ENCODE data around the gene PLD2. TPM values are rescaled to one million over a fixed set of nuclear protein-coding genes. Genes with fewer than 3 reads are reported as not detected.
"Not testable (repeated sequence)": the region's sequence is repeated elsewhere in the genome, so short reads cannot be mapped to it uniquely, and the experiment has no call there.

The PLD2 gene
- total RNA-seq, 2 donors from 2014 or later: 25.7 to 41.5 TPM

GRCh38 chr17:4856937-4857314, 50.0 kb downstream of the PLD2 start:
- H3K4me3 ChIP-seq: no peak overlapping the region
- no peak overlapping the region for H3K27ac ChIP-seq
- H3K27me3 ChIP-seq: no peaks in the 10 kb centered on the region
- WGBS, 2 donors: 93% methylated on average over 6 of the region's 7 CpGs; no CpG with 5 or more reads in 1 of the 2 donors
- peaks cover 16% of the 10 kb centered on the region for H3K4me1 ChIP-seq
- TF ChIP-seq POLR2A (IDR thresholded peaks at IDR 0.05) (no peak), CTCF (IDR thresholded peaks at IDR 0.05) (no peak)
- peaks cover 0 to 4% of the 10 kb centered on the region in 2 donors for H3K36me3 ChIP-seq (replicated peaks in 1 of 2; ENCODE audit: insufficient read depth in 1 of 2, low read depth in 2 of 2)
- no peak for ATAC-seq
- intact Hi-C loops (cut with DNase I): no loop called here
- DNase-seq: no peak
- no peaks in the 10 kb centered on the region for H3K9me3 ChIP-seq

GRCh38 chr17:4857347-4857746, 50.4 kb downstream of the PLD2 start:
- H3K4me3 ChIP-seq; H3K27me3 ChIP-seq; intact Hi-C loops (cut with DNase I); DNase-seq; H3K36me3 ChIP-seq (replicated peaks in 1 of 2; ENCODE audit: insufficient read depth in 1 of 2, low read depth in 2 of 2); ATAC-seq; H3K9me3 ChIP-seq: not testable (repeated sequence)
- WGBS, 2 donors: 85 to 92% methylated on average over 4 to 7 of the region's 7 CpGs
- Histone ChIP-seq H3K4me1 (peaks cover 12% of the 10 kb centered on the region), H3K27ac (peak overlapping the region in 2 of 4 donors; percentile 57 to 71)

- Histone ChIP-seq H3K9me3 (no peaks in the 10 kb centered on the region), H3K27me3 (no peaks in the 10 kb centered on the region), H3K4me1 (peaks cover 10% of the 10 kb centered on the region), H3K27ac (peak overlapping the region; percentile 48 to 72 (median 60)), H3K36me3 (replicated peaks in 1 of 2; ENCODE audit: insufficient read depth in 1 of 2, low read depth in 2 of 2) (peaks cover 0 to 4% of the 10 kb centered on the region in 2 donors), H3K4me3 (no peak overlapping the region)
- intact Hi-C loops (cut with DNase I): no loop called here
- peak in 2 of 4 donors; percentile 14 to 16 for DNase-seq
- no peak for TF ChIP-seq CTCF (IDR thresholded peaks at IDR 0.05)
- TF ChIP-seq POLR2A (IDR thresholded peaks at IDR 0.05): no peak
- 52 to 72% methylated on average over 7 of the region's 7 CpGs for WGBS, 2 donors
- ATAC-seq: peak; percentile 47
Observed at GRCh38 chr17:4858068-4858881, 51.3 kb downstream of the PLD2 start.

- Histone ChIP-seq H3K9me3 (no peaks in the 10 kb centered on the region), H3K27ac (peak overlapping the region; percentile 48 to 72 (median 60)), H3K4me1 (peaks cover 10% of the 10 kb centered on the region), H3K36me3 (replicated peaks in 1 of 2; ENCODE audit: insufficient read depth in 1 of 2, low read depth in 2 of 2) (peaks cover 0 to 4% of the 10 kb centered on the region in 2 donors), H3K4me3 (no peak overlapping the region), H3K27me3 (no peaks in the 10 kb centered on the region)
- WGBS, 2 donors: 0 to 7% methylated on average over 2 to 5 of the region's 5 CpGs
- intact Hi-C loops (cut with DNase I): no loop called here
- DNase-seq: peak; percentile 37 to 76 (median 68)
- peak; percentile 72 for ATAC-seq
- TF ChIP-seq CTCF (IDR thresholded peaks at IDR 0.05) (no peak), POLR2A (IDR thresholded peaks at IDR 0.05) (no peak)
Observed at GRCh38 chr17:4858882-4859260, 51.9 kb downstream of the PLD2 start.

GRCh38 chr17:4859816-4860625, 53.1 kb downstream of the PLD2 start:
- DNase-seq: no peak
- Histone ChIP-seq H3K36me3 (replicated peaks in 1 of 2; ENCODE audit: insufficient read depth in 1 of 2, low read depth in 2 of 2) (peaks cover 0 to 4% of the 10 kb centered on the region in 2 donors), H3K27me3 (no peaks in the 10 kb centered on the region), H3K4me3 (no peak overlapping the region), H3K27ac (no peak overlapping the region), H3K9me3 (no peaks in the 10 kb centered on the region), H3K4me1 (peaks cover 10% of the 10 kb centered on the region)
- no peak for TF ChIP-seq CTCF (IDR thresholded peaks at IDR 0.05)
- TF ChIP-seq POLR2A (IDR thresholded peaks at IDR 0.05): no peak
- intact Hi-C loops (cut with DNase I): no loop called here
- no peak for ATAC-seq
- WGBS, 2 donors: 87 to 88% methylated on average over 31 to 32 of the region's 32 CpGs

All from body of pancreas (tissue), 4 donors.